Thyroid gland (tissue), 4 donors: ENCODE data around the gene POLR2C.
"Not testable (repeated sequence)": the region's sequence is repeated elsewhere in the genome, so short reads cannot be mapped to it uniquely, and the experiment has no call there.

Source experiments
- POLR2A ChIP-seq, 2 donors: fragments of 450-650 bp; IDR thresholded peaks; one replicate each; pipeline ENCODE4 v1.6.1; 2017; ENCODE audit warnings: antibody characterized with exemption in 2 of 2, mild to moderate bottlenecking in 2 of 2, moderate library complexity in 1 of 2
- TF ChIP-seq, protein P1 (sequence below), 6 experiments: fragments of 200-600 bp in 3 of 6; fragments of 450-650 bp in 3 of 6; sonication (generic) in 3 of 6; IDR thresholded peaks; one replicate each; pipeline ENCODE4 v1.5.1; 2016 to 2019; ENCODE audit warnings: antibody characterized with exemption in 6 of 6, mild to moderate bottlenecking in 2 of 6, inconsistent platforms in 1 of 6, moderate library complexity in 1 of 6

DNA sequence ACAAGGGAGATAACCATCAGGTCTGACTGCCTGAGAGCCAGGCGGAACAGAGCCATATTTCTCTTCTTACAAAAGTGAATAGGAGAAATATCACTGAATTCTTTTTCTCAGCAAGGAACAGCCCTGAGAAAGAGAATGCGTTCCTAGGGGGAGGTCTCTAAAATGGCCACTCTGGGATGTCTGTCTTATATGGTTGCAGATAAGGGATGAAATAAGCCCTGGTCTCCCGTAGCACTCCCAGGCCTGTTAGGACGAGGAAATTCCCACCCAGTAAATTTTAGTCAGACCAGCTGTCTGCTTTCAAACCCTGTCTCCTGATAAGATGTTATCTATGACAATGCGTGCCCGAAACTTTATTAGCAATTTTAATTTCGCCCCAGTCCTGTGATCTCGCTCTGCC lies 22.5 kb upstream of the POLR2C start:
- TF ChIP-seq, protein P1, sequence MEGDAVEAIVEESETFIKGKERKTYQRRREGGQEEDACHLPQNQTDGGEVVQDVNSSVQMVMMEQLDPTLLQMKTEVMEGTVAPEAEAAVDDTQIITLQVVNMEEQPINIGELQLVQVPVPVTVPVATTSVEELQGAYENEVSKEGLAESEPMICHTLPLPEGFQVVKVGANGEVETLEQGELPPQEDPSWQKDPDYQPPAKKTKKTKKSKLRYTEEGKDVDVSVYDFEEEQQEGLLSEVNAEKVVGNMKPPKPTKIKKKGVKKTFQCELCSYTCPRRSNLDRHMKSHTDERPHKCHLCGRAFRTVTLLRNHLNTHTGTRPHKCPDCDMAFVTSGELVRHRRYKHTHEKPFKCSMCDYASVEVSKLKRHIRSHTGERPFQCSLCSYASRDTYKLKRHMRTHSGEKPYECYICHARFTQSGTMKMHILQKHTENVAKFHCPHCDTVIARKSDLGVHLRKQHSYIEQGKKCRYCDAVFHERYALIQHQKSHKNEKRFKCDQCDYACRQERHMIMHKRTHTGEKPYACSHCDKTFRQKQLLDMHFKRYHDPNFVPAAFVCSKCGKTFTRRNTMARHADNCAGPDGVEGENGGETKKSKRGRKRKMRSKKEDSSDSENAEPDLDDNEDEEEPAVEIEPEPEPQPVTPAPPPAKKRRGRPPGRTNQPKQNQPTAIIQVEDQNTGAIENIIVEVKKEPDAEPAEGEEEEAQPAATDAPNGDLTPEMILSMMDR (IDR thresholded peaks at IDR 0.05): not testable (repeated sequence)
- not testable (repeated sequence) for TF ChIP-seq POLR2A (IDR thresholded peaks at IDR 0.05)
